HG03571 (cell line): ENCODE results near the gene KRT23.

Experiments
- ATAC-seq: cut with Tn5 transposase; IDR thresholded peaks from one replicate; pipeline ENCODE4 v1.9.1; 2021; ENCODE audit not compliant: unreplicated experiment

Gene KRT23

DNA sequence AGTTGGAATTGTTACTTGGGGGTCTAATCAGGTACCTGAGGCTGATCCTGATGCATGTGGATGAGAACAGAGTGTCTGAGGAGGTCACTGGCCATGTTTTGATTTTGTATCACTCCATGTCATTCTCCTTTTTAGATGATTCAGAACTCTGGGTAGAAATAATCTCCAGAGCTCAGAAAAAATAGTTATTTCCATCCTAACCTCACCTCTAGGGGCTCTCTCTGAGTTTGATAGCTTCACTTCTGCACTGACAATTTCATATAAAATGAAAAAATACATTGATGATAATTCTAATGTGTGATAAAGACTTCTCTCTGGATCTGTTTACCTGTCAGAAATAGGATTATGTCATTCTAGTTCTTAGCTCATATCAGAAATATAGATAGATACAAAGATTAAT lies 64.2 kb downstream of the KRT23 start:
- ATAC-seq: no peak
